Measurements from ENCODE around the gene ZNF79.

ZNF79 gene

GRCh38 chr9:127396253-127396807 lies 27.9 kb upstream of the ZNF79 start:
- Histone ChIP-seq H2AFZ (ENCODE audit: low read length) (peak overlapping the region; percentile 93), H3K14ac (ENCODE audit: low read length) (no peak overlapping the region), H3K4me2 (ENCODE audit: insufficient read depth, low read length, poor library complexity, severe bottlenecking) (peak overlapping the region; percentile 82), H3K27me3 (ENCODE audit: control insufficient read depth in 3 of 3, insufficient read depth in 3 of 3, low read depth in 1 of 3, low read length in 3 of 3) (peaks cover 0 to 10% (median 0%) of the 10 kb centered on the region in 3 experiments), H3K9ac (ENCODE audit: low read depth, low read length, poor library complexity) (peak overlapping the region; percentile 79), H4K8ac (ENCODE audit: low read depth, low read length) (no peak overlapping the region), H4K91ac (ENCODE audit: low read depth, low read length, poor library complexity) (no peak overlapping the region), H3K4me3 (ENCODE audit: low read length in 2 of 2) (peak overlapping the region; percentile 57 to 85), H3K18ac (ENCODE audit: low read length) (peak overlapping the region; percentile 52), H2BK120ac (ENCODE audit: low read depth, low read length) (no peak overlapping the region), H3K36me3 (replicated peaks in 1 of 2; ENCODE audit: control insufficient read depth in 2 of 2, insufficient read depth in 2 of 2, low read length in 2 of 2) (peaks cover 3 to 20% of the 10 kb centered on the region in 2 donors), H2BK12ac (ENCODE audit: low read length) (no peak overlapping the region), H3K79me1 (ENCODE audit: low read depth, low read length) (peaks cover 2% of the 10 kb centered on the region), H2AK5ac (ENCODE audit: low read depth, low read length) (no peak overlapping the region), H3K27ac (replicated peaks; ENCODE audit: low read length) (no peak overlapping the region), H3K23ac (ENCODE audit: low read depth, low read length, poor library complexity) (peak overlapping the region; percentile 37), H3K4me1 (ENCODE audit: control insufficient read depth in 2 of 2, insufficient read depth in 1 of 2, low read depth in 1 of 2, low read length in 2 of 2) (peaks cover 9 to 13% of the 10 kb centered on the region in 2 donors), H2BK5ac (ENCODE audit: low read length) (no peak overlapping the region), H3K4ac (ENCODE audit: low read length) (no peak overlapping the region), H2BK15ac (ENCODE audit: low read length) (no peak overlapping the region), H3K9me3 (replicated peaks in 1 of 2; ENCODE audit: control insufficient read depth in 2 of 2, insufficient read depth in 1 of 2, low read depth in 1 of 2, low read length in 2 of 2) (peaks cover 0 to 2% of the 10 kb centered on the region in 2 donors)
- no CpG with 5 or more reads among the region's 27 CpGs for WGBS, 2 donors (ENCODE audit: extremely low coverage in 2 of 2, insufficient read length in 2 of 2, insufficient replicate concordance in 1 of 2)
- no peak for DNase-seq (ENCODE audit: low spot score)

GRCh38 chr9:127396808-127397645 lies 27.2 kb upstream of the ZNF79 start, which contains the start of gene SLC2A8:
Gene SLC2A8 (plus strand): TSS chr9:127397169. CDS start chr9:127397231, 62 bp downstream.
- no CpG with 5 or more reads among the region's 87 CpGs for WGBS, 2 donors (ENCODE audit: extremely low coverage in 2 of 2, insufficient read length in 2 of 2, insufficient replicate concordance in 1 of 2)
- H3K36me3 ChIP-seq (replicated peaks in 1 of 2; ENCODE audit: control insufficient read depth in 2 of 2, insufficient read depth in 2 of 2, low read length in 2 of 2): peaks cover 5 to 27% of the 10 kb centered on the region in 2 donors
- no peak within 1 kb of the TSS for H2BK15ac ChIP-seq (ENCODE audit: low read length)
- no peak within 1 kb of the TSS for H2BK5ac ChIP-seq (ENCODE audit: low read length)
- no peak within 1 kb of the TSS for H2BK120ac ChIP-seq (ENCODE audit: low read depth, low read length)
- peak within 1 kb of the TSS; percentile 80 to 99 for H3K4me3 ChIP-seq (ENCODE audit: low read length in 2 of 2)
- peak within 1 kb of the TSS; percentile 77 for H3K18ac ChIP-seq (ENCODE audit: low read length)
- no peak within 1 kb of the TSS for H2BK12ac ChIP-seq (ENCODE audit: low read length)
- peak within 1 kb of the TSS; percentile 50 for H3K27ac ChIP-seq (replicated peaks; ENCODE audit: low read length)
- H3K4me1 ChIP-seq (ENCODE audit: control insufficient read depth in 2 of 2, insufficient read depth in 1 of 2, low read depth in 1 of 2, low read length in 2 of 2): peaks cover 9 to 13% of the 10 kb centered on the region in 2 donors
- H3K79me1 ChIP-seq (ENCODE audit: low read depth, low read length): peaks cover 2% of the 10 kb centered on the region
- H3K4me2 ChIP-seq (ENCODE audit: insufficient read depth, low read length, poor library complexity, severe bottlenecking): peak within 1 kb of the TSS; percentile 95
- peak; percentile 99 for DNase-seq (ENCODE audit: low spot score)
- no peak within 1 kb of the TSS for H2AK5ac ChIP-seq (ENCODE audit: low read depth, low read length)
- peaks cover 0 to 10% (median 0%) of the 10 kb centered on the region in 3 experiments for H3K27me3 ChIP-seq (ENCODE audit: control insufficient read depth in 3 of 3, insufficient read depth in 3 of 3, low read depth in 1 of 3, low read length in 3 of 3)
- H3K23ac ChIP-seq (ENCODE audit: low read depth, low read length, poor library complexity): peak within 1 kb of the TSS; percentile 99
- no peak within 1 kb of the TSS for H3K4ac ChIP-seq (ENCODE audit: low read length)
- no peak within 1 kb of the TSS for H4K8ac ChIP-seq (ENCODE audit: low read depth, low read length)
- H3K9me3 ChIP-seq (replicated peaks in 1 of 2; ENCODE audit: control insufficient read depth in 2 of 2, insufficient read depth in 1 of 2, low read depth in 1 of 2, low read length in 2 of 2): peaks cover 0 to 2% of the 10 kb centered on the region in 2 donors
- peak within 1 kb of the TSS; percentile 94 for H2AFZ ChIP-seq (ENCODE audit: low read length)
- H3K9ac ChIP-seq (ENCODE audit: low read depth, low read length, poor library complexity): peak within 1 kb of the TSS; percentile 98
- peak within 1 kb of the TSS; percentile 84 for H3K14ac ChIP-seq (ENCODE audit: low read length)
- no peak within 1 kb of the TSS for H4K91ac ChIP-seq (ENCODE audit: low read depth, low read length, poor library complexity)

- H2BK5ac ChIP-seq (ENCODE audit: low read length): no peak overlapping the region
- peak overlapping the region; percentile 84 for H3K14ac ChIP-seq (ENCODE audit: low read length)
- peaks cover 0 to 2% of the 10 kb centered on the region in 2 donors for H3K9me3 ChIP-seq (replicated peaks in 1 of 2; ENCODE audit: control insufficient read depth in 2 of 2, insufficient read depth in 1 of 2, low read depth in 1 of 2, low read length in 2 of 2)
- H2AK5ac ChIP-seq (ENCODE audit: low read depth, low read length): no peak overlapping the region
- no peak overlapping the region for H2BK12ac ChIP-seq (ENCODE audit: low read length)
- H3K4me3 ChIP-seq (ENCODE audit: low read length in 2 of 2): peak overlapping the region; percentile 80 to 99
- H3K36me3 ChIP-seq (replicated peaks in 1 of 2; ENCODE audit: control insufficient read depth in 2 of 2, insufficient read depth in 2 of 2, low read length in 2 of 2): peaks cover 5 to 34% of the 10 kb centered on the region in 2 donors
- H3K27me3 ChIP-seq (ENCODE audit: control insufficient read depth in 3 of 3, insufficient read depth in 3 of 3, low read depth in 1 of 3, low read length in 3 of 3): peaks cover 0 to 10% (median 0%) of the 10 kb centered on the region in 3 experiments
- H3K27ac ChIP-seq (replicated peaks; ENCODE audit: low read length): no peak overlapping the region
- H3K4me2 ChIP-seq (ENCODE audit: insufficient read depth, low read length, poor library complexity, severe bottlenecking): peak overlapping the region; percentile 95
- peak overlapping the region; percentile 98 for H3K9ac ChIP-seq (ENCODE audit: low read depth, low read length, poor library complexity)
- no peak overlapping the region for H4K91ac ChIP-seq (ENCODE audit: low read depth, low read length, poor library complexity)
- no peak overlapping the region for H4K8ac ChIP-seq (ENCODE audit: low read depth, low read length)
- DNase-seq (ENCODE audit: low spot score): peak; percentile 44
- peaks cover 4% of the 10 kb centered on the region for H3K79me1 ChIP-seq (ENCODE audit: low read depth, low read length)
- peak overlapping the region; percentile 77 for H3K18ac ChIP-seq (ENCODE audit: low read length)
- peak overlapping the region; percentile 99 for H3K23ac ChIP-seq (ENCODE audit: low read depth, low read length, poor library complexity)
- no peak overlapping the region for H3K4ac ChIP-seq (ENCODE audit: low read length)
- peak overlapping the region; percentile 94 for H2AFZ ChIP-seq (ENCODE audit: low read length)
- peaks cover 9 to 13% of the 10 kb centered on the region in 2 donors for H3K4me1 ChIP-seq (ENCODE audit: control insufficient read depth in 2 of 2, insufficient read depth in 1 of 2, low read depth in 1 of 2, low read length in 2 of 2)
- H2BK120ac ChIP-seq (ENCODE audit: low read depth, low read length): no peak overlapping the region
- no CpG with 5 or more reads among the region's 55 CpGs for WGBS, 2 donors (ENCODE audit: extremely low coverage in 2 of 2, insufficient read length in 2 of 2, insufficient replicate concordance in 1 of 2)
- no peak overlapping the region for H2BK15ac ChIP-seq (ENCODE audit: low read length)
Measured at GRCh38 chr9:127397646-127398274, 26.4 kb upstream of the ZNF79 start.

Measured in neuronal stem cell (in vitro differentiated cells).